COLO829 (cell line): ENCODE results near the gene KCNJ15.

Source experiments
- DNase-seq: peaks from one replicate; pipeline ENCODE4 v3.0.0; 2012; ENCODE audit warnings: low spot score

The KCNJ15 gene

GRCh38 chr21:38355992-38356781, 99.4 kb downstream of the KCNJ15 start:
- peak; percentile 69 for DNase-seq
